K562 (cell line): ENCODE measurements around the gene DHX32.

ENCODE experiments used
- ESRRA ChIP-seq: fragments of 450-650 bp; IDR thresholded peaks from 2 replicates; pipeline ENCODE4 v1.6.1; 2014; ENCODE audit warnings: low read depth, mild to moderate bottlenecking, moderate library complexity, borderline replicate concordance
- POLR2A ChIP-seq: fragments of 450-650 bp; conservative IDR thresholded peaks from 2 replicates; pipeline ENCODE4 v1.6.1; 2016
- TAF1 ChIP-seq: IDR thresholded peaks from 2 replicates; pipeline ENCODE4 v1.6.1; 2011; ENCODE audit warnings: mild to moderate bottlenecking, low read length, moderate library complexity; ENCODE audit not compliant: insufficient read depth, control insufficient read depth, severe bottlenecking; ENCODE audit errors: extremely low read depth
- ZNF274 ChIP-seq: IDR thresholded peaks from 2 replicates; pipeline ENCODE4 v1.6.1; 2011; ENCODE audit warnings: low read depth, mild to moderate bottlenecking, low read length, moderate library complexity, borderline replicate concordance
- TF ChIP-seq, protein P1 (sequence below), 3 experiments: IDR thresholded peaks in 2 of 3; conservative IDR thresholded peaks in 1 of 3; 2 replicates each; pipeline ENCODE4 v1.5.1; 2011 to 2012; ENCODE audit warnings: low read length in 3 of 3, mild to moderate bottlenecking in 3 of 3, control low read depth in 2 of 3, improper control_type of control experiment in 1 of 3, inconsistent platforms in 1 of 3, low read depth in 1 of 3, mixed read lengths in 1 of 3, moderate library complexity in 1 of 3; ENCODE audit not compliant: insufficient read depth in 2 of 3

DNA sequence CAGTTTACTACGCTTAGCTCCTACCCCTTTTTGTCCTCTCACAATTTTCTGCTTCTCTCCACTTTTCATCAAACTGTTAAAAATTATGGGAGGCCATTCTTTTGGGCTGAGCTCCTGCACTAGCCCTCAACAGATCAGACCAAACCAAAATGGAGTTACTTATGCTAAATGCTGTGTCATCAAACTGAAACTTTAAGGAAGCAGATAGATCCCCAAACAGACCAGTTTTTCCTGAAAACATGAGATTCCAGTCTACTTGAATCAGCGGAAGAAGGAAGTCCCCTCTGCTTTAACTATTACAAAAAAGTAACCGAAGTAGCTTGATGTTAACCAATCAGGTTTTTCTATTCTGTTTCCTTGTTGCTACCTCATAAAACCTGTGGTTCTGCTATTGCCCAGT is 35.9 kb upstream of the DHX32 start:
- TF ChIP-seq, protein P1, sequence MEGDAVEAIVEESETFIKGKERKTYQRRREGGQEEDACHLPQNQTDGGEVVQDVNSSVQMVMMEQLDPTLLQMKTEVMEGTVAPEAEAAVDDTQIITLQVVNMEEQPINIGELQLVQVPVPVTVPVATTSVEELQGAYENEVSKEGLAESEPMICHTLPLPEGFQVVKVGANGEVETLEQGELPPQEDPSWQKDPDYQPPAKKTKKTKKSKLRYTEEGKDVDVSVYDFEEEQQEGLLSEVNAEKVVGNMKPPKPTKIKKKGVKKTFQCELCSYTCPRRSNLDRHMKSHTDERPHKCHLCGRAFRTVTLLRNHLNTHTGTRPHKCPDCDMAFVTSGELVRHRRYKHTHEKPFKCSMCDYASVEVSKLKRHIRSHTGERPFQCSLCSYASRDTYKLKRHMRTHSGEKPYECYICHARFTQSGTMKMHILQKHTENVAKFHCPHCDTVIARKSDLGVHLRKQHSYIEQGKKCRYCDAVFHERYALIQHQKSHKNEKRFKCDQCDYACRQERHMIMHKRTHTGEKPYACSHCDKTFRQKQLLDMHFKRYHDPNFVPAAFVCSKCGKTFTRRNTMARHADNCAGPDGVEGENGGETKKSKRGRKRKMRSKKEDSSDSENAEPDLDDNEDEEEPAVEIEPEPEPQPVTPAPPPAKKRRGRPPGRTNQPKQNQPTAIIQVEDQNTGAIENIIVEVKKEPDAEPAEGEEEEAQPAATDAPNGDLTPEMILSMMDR (IDR thresholded peaks at IDR 0.05 in 2 of 3, conservative IDR thresholded peaks at IDR 0.05 in 1 of 3; ENCODE audit: insufficient read depth in 2 of 3, low read depth in 1 of 3, low read length in 3 of 3), result no peak
- TF ChIP-seq ESRRA, result no peak
- no peak for TF ChIP-seq POLR2A
- no peak for TF ChIP-seq TAF1
- TF ChIP-seq ZNF274, result no peak
